SK-N-SH treated with all-trans-retinoic acid at 6 μM for 48 hours (cell line): ENCODE measurements around the gene TAF3.

ENCODE experiments used
- ATAC-seq: fragments of 200-7000 bp; cut with Tn5 transposase; 3 replicates; pipeline ENCODE4 v1.9.1; 2020; ENCODE audit warnings: mild to moderate bottlenecking, moderate library complexity
- ARNTL ChIP-seq: fragments of 450-650 bp; formaldehyde crosslinking; IDR thresholded peaks from 2 replicates; pipeline ENCODE4 v1.5.0; 2020; ENCODE audit warnings: low read depth, mild to moderate bottlenecking, moderate library complexity, borderline replicate concordance
- BACH2 ChIP-seq: fragments of 250-450 bp; sonication (Bioruptor Pico); IDR thresholded peaks from 2 replicates; pipeline ENCODE4 v1.9.0; 2021; ENCODE audit warnings: mild to moderate bottlenecking, borderline replicate concordance
- CSDC2 ChIP-seq: fragments of 250-450 bp; sonication (Bioruptor Pico); IDR thresholded peaks from 2 replicates; pipeline ENCODE4 v1.5.0; 2020; ENCODE audit warnings: mild to moderate bottlenecking, moderate library complexity
- ESRRG ChIP-seq: fragments of 250-450 bp; sonication (Bioruptor Pico); IDR thresholded peaks from 2 replicates; pipeline ENCODE4 v1.6.1; 2021; ENCODE audit warnings: mild to moderate bottlenecking
- ISL1 ChIP-seq: fragments of 250-450 bp; sonication (Bioruptor Pico); IDR thresholded peaks from 2 replicates; pipeline ENCODE4 v2.1.2; 2022; ENCODE audit warnings: mild to moderate bottlenecking, moderate library complexity
- OSR1 ChIP-seq: fragments of 250-450 bp; sonication (Bioruptor Pico); IDR thresholded peaks from 2 replicates; pipeline ENCODE4 v1.8.0; 2022; ENCODE audit warnings: moderate library complexity, mild to moderate bottlenecking, inconsistent platforms
- PATZ1 ChIP-seq: fragments of 250-450 bp; sonication (Bioruptor Pico); IDR thresholded peaks from 2 replicates; pipeline ENCODE4 v1.8.0; 2020; ENCODE audit warnings: mild to moderate bottlenecking, moderate library complexity, borderline replicate concordance
- PPARA ChIP-seq: fragments of 250-450 bp; sonication (Bioruptor Pico); IDR thresholded peaks from 2 replicates; pipeline ENCODE4 v1.5.0; 2020; ENCODE audit warnings: mild to moderate bottlenecking, borderline replicate concordance
- RARB ChIP-seq: fragments of 250-450 bp; sonication (Bioruptor Pico); IDR thresholded peaks from 2 replicates; pipeline ENCODE4 v1.8.0; 2021; ENCODE audit warnings: mild to moderate bottlenecking, moderate library complexity
- SNAI2 ChIP-seq: fragments of 250-450 bp; sonication (Bioruptor Pico); IDR thresholded peaks from 2 replicates; pipeline ENCODE4 v1.5.0; 2020; ENCODE audit warnings: mild to moderate bottlenecking, moderate library complexity
- TCF4 ChIP-seq: fragments of 250-450 bp; sonication (Bioruptor Pico); IDR thresholded peaks from 2 replicates; pipeline ENCODE4 v1.8.0; 2021; ENCODE audit warnings: mild to moderate bottlenecking, moderate library complexity, borderline replicate concordance
- TOX ChIP-seq: fragments of 250-450 bp; sonication (Bioruptor Pico); IDR thresholded peaks from 2 replicates; pipeline ENCODE4 v1.8.0; 2021; ENCODE audit warnings: mild to moderate bottlenecking, moderate library complexity, borderline replicate concordance
- ZFP3 ChIP-seq: fragments of 250-450 bp; sonication (Bioruptor Pico); IDR thresholded peaks from 2 replicates; pipeline ENCODE4 v1.5.0; 2020; ENCODE audit warnings: mild to moderate bottlenecking, moderate library complexity
- ZFP30 ChIP-seq: fragments of 450-650 bp; formaldehyde crosslinking; IDR thresholded peaks from 2 replicates; pipeline ENCODE4 v1.5.0; 2022; ENCODE audit warnings: mild to moderate bottlenecking, moderate library complexity
- ZNF565 ChIP-seq: fragments of 450-650 bp; formaldehyde crosslinking; conservative IDR thresholded peaks from 2 replicates; pipeline ENCODE4 v1.5.0; 2020; ENCODE audit warnings: low read depth, mild to moderate bottlenecking, moderate library complexity
- ZNF70 ChIP-seq: fragments of 450-650 bp; formaldehyde crosslinking; IDR thresholded peaks from 2 replicates; pipeline ENCODE4 v1.5.0; 2020; ENCODE audit warnings: mild to moderate bottlenecking, moderate library complexity
- ZNF8 ChIP-seq: fragments of 450-650 bp; formaldehyde crosslinking; IDR thresholded peaks from 2 replicates; pipeline ENCODE4 v1.5.0; 2020; ENCODE audit warnings: mild to moderate bottlenecking, moderate library complexity
- TF ChIP-seq, protein P1 (sequence below): fragments of 250-450 bp; sonication (Bioruptor Pico); IDR thresholded peaks from 2 replicates; pipeline ENCODE4 v1.5.1; 2021; ENCODE audit warnings: mild to moderate bottlenecking, moderate library complexity
- TF ChIP-seq, protein P2 (sequence below): fragments of 250-450 bp; sonication (Bioruptor Pico); IDR thresholded peaks from 2 replicates; pipeline ENCODE4 v1.5.0; 2020; ENCODE audit warnings: mild to moderate bottlenecking, moderate library complexity
- TF ChIP-seq, protein P3 (sequence below): fragments of 250-450 bp; sonication (Bioruptor Pico); IDR thresholded peaks from 2 replicates; pipeline ENCODE4 v1.8.0; 2021; ENCODE audit warnings: low read depth, mild to moderate bottlenecking, moderate library complexity, borderline replicate concordance
- TF ChIP-seq, protein P4 (sequence below): fragments of 250-450 bp; sonication (Bioruptor Pico); IDR thresholded peaks from 2 replicates; pipeline ENCODE4 v1.5.1; 2020; ENCODE audit warnings: low read depth, mild to moderate bottlenecking, moderate library complexity

Gene TAF3

DNA sequence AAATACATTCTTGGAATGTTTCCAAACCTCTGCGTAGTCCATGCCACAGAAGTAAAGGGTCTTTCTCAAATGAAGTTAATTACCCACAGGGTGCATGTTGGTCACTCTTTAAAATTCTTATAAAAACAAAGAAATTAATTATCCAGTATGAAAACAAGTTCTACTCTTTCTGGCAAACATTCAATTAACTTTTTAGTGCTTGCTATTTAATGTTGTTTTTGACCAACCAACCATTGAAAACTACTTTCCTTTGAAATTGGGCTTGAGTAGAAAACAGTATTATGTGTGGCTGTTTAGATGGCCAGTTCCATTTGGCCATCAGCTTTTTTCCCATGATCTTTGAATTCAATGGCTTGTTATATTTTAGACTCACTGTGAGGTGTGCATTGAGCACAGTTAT, 83.0 kb downstream of the TAF3 start:
- no peak for ATAC-seq

GRCh38 chr10:7902413-7902812, 84.1 kb downstream of the TAF3 start:
- no peak for ATAC-seq
- TF ChIP-seq, protein P1, sequence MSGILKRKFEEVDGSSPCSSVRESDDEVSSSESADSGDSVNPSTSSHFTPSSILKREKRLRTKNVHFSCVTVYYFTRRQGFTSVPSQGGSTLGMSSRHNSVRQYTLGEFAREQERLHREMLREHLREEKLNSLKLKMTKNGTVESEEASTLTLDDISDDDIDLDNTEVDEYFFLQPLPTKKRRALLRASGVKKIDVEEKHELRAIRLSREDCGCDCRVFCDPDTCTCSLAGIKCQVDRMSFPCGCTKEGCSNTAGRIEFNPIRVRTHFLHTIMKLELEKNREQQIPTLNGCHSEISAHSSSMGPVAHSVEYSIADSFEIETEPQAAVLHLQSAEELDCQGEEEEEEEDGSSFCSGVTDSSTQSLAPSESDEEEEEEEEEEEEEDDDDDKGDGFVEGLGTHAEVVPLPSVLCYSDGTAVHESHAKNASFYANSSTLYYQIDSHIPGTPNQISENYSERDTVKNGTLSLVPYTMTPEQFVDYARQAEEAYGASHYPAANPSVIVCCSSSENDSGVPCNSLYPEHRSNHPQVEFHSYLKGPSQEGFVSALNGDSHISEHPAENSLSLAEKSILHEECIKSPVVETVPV (CRISPR knock-in tag): no peak
- TF ChIP-seq PPARA (no peak), TOX (CRISPR knock-in tag) (no peak), RARB (CRISPR knock-in tag) (no peak), ZNF8 (CRISPR knock-in tag) (no peak), CSDC2 (CRISPR knock-in tag) (no peak), SNAI2 (no peak), PATZ1 (no peak), ARNTL (no peak), OSR1 (CRISPR knock-in tag) (no peak), ZFP3 (CRISPR knock-in tag) (no peak), BACH2 (CRISPR knock-in tag) (no peak), ZNF565 (CRISPR knock-in tag) (no peak), ESRRG (CRISPR knock-in tag) (no peak), ZNF70 (no peak), ZFP30 (CRISPR knock-in tag) (no peak), TCF4 (CRISPR knock-in tag) (no peak)
- TF ChIP-seq, protein P2, sequence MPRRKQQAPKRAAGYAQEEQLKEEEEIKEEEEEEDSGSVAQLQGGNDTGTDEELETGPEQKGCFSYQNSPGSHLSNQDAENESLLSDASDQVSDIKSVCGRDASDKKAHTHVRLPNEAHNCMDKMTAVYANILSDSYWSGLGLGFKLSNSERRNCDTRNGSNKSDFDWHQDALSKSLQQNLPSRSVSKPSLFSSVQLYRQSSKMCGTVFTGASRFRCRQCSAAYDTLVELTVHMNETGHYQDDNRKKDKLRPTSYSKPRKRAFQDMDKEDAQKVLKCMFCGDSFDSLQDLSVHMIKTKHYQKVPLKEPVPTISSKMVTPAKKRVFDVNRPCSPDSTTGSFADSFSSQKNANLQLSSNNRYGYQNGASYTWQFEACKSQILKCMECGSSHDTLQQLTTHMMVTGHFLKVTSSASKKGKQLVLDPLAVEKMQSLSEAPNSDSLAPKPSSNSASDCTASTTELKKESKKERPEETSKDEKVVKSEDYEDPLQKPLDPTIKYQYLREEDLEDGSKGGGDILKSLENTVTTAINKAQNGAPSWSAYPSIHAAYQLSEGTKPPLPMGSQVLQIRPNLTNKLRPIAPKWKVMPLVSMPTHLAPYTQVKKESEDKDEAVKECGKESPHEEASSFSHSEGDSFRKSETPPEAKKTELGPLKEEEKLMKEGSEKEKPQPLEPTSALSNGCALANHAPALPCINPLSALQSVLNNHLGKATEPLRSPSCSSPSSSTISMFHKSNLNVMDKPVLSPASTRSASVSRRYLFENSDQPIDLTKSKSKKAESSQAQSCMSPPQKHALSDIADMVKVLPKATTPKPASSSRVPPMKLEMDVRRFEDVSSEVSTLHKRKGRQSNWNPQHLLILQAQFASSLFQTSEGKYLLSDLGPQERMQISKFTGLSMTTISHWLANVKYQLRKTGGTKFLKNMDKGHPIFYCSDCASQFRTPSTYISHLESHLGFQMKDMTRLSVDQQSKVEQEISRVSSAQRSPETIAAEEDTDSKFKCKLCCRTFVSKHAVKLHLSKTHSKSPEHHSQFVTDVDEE (CRISPR knock-in tag): no peak
- TF ChIP-seq, protein P3, sequence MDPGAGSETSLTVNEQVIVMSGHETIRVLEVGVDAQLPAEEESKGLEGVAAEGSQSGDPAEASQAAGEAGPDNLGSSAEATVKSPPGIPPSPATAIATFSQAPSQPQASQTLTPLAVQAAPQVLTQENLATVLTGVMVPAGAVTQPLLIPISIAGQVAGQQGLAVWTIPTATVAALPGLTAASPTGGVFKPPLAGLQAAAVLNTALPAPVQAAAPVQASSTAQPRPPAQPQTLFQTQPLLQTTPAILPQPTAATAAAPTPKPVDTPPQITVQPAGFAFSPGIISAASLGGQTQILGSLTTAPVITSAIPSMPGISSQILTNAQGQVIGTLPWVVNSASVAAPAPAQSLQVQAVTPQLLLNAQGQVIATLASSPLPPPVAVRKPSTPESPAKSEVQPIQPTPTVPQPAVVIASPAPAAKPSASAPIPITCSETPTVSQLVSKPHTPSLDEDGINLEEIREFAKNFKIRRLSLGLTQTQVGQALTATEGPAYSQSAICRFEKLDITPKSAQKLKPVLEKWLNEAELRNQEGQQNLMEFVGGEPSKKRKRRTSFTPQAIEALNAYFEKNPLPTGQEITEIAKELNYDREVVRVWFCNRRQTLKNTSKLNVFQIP (CRISPR knock-in tag): no peak
- TF ChIP-seq, protein P4, sequence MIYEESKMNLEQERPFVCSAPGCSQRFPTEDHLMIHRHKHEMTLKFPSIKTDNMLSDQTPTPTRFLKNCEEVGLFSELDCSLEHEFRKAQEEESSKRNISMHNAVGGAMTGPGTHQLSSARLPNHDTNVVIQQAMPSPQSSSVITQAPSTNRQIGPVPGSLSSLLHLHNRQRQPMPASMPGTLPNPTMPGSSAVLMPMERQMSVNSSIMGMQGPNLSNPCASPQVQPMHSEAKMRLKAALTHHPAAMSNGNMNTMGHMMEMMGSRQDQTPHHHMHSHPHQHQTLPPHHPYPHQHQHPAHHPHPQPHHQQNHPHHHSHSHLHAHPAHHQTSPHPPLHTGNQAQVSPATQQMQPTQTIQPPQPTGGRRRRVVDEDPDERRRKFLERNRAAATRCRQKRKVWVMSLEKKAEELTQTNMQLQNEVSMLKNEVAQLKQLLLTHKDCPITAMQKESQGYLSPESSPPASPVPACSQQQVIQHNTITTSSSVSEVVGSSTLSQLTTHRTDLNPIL (CRISPR knock-in tag): no peak

More for the DNA sequence above, 83.0 kb downstream of the TAF3 start:
- TF ChIP-seq OSR1 (CRISPR knock-in tag): no peak
- no peak for TF ChIP-seq PPARA
- TF ChIP-seq ZFP3 (CRISPR knock-in tag): no peak
- no peak for TF ChIP-seq ESRRG (CRISPR knock-in tag)
- TF ChIP-seq, protein P4 (CRISPR knock-in tag): no peak
- TF ChIP-seq RARB (CRISPR knock-in tag): no peak
- TF ChIP-seq ZNF8 (CRISPR knock-in tag): no peak
- no peak for TF ChIP-seq ISL1
- no peak for TF ChIP-seq ZNF70

DNA sequence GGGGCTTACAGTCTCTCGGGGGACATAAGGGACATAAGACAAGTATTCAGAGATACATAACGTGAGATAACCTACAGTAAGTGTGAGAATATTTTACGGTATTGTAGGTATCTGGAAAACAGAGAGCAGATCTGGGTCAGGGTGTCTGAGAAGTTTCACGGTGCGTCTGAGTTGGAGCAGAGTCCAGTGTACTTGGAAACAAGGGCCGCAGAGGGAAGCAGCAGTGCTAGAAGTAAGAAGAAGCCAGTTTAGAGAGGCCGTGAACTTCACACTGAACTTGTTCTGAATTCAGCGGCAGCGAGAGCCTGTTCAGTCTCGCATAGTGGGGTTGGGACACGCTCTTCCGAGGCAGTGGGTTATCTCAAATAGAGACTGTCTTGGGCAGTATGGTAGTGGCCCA, 85.5 kb downstream of the TAF3 start:
- no peak for ATAC-seq
- TF ChIP-seq PPARA (no peak), ISL1 (no peak), BACH2 (CRISPR knock-in tag) (no peak), TCF4 (CRISPR knock-in tag) (no peak), ZNF565 (CRISPR knock-in tag) (no peak), ARNTL (no peak), ZNF70 (no peak), OSR1 (CRISPR knock-in tag) (no peak), ZFP3 (CRISPR knock-in tag) (no peak), ZNF8 (CRISPR knock-in tag) (no peak), SNAI2 (no peak)
- TF ChIP-seq, protein P1 (CRISPR knock-in tag): no peak
- TF ChIP-seq, protein P2 (CRISPR knock-in tag): no peak
